Ectodermal cell (in vitro differentiated cells): ENCODE data around the gene ADPGK.

Experiments used
- H3K27ac ChIP-seq: 2 replicates; pipeline ENCODE4 v1.7.0; 2013; ENCODE audit warnings: mild to moderate bottlenecking, low read depth, low read length; ENCODE audit not compliant: insufficient read depth, poor library complexity, severe bottlenecking
- H3K27me3 ChIP-seq: 2 replicates; pipeline ENCODE4 v1.7.0; 2013; ENCODE audit warnings: mild to moderate bottlenecking, low read length; ENCODE audit not compliant: insufficient read depth, control insufficient read depth, poor library complexity, severe bottlenecking
- H3K36me3 ChIP-seq: one replicate; pipeline ENCODE4 v1.7.0; 2013; ENCODE audit warnings: low read length; ENCODE audit not compliant: control insufficient read depth, insufficient read depth
- H3K4me1 ChIP-seq: one replicate; pipeline ENCODE4 v1.7.0; 2013; ENCODE audit warnings: low read length; ENCODE audit not compliant: control insufficient read depth, insufficient read depth
- H3K4me3 ChIP-seq: 2 replicates; pipeline ENCODE4 v1.7.0; 2013; ENCODE audit warnings: low read depth, low read length, control low read depth; ENCODE audit not compliant: insufficient read depth
- H3K9me3 ChIP-seq: 2 replicates; pipeline ENCODE4 v1.7.0; 2013; ENCODE audit warnings: mild to moderate bottlenecking, low read length, moderate library complexity; ENCODE audit not compliant: control insufficient read depth
- WGBS, 2 experiments: methylation state at CpG; one replicate each; pipeline ENCODE4 v1.1.7; 2013; ENCODE audit warnings: missing lambda C conversion rate in 2 of 2; 5-methylcytosine and 5-hydroxymethylcytosine counted together

ADPGK gene

DNA sequence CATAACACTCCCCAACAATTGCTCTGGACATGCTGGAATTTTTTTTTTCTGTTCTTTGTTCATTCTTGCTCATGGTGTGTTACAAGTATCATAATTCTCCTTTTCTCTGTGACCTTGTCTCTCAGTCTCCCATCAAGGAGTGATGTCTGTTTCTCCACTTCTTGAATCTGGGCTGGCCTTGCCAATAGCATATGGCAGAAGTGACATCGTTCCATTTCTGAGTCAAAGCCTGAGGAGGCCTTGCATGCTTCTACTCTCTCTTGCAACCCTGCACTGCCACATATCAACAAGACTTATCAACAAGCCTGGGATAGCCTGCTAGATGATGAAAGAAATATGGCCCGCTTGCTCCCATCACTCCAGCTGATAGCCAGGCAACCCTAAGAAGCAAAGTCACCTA lies 8.9 kb upstream of the ADPGK start:
- no peak overlapping the region for H3K27ac ChIP-seq
- 93 to 97% methylated on average over 2 of the region's 2 CpGs for WGBS, 2 experiments
- no peaks in the 10 kb centered on the region for H3K4me1 ChIP-seq
- H3K27me3 ChIP-seq: peaks cover 15% of the 10 kb centered on the region
- H3K9me3 ChIP-seq: no peaks in the 10 kb centered on the region
- no peak overlapping the region for H3K4me3 ChIP-seq
- no peaks in the 10 kb centered on the region for H3K36me3 ChIP-seq

DNA sequence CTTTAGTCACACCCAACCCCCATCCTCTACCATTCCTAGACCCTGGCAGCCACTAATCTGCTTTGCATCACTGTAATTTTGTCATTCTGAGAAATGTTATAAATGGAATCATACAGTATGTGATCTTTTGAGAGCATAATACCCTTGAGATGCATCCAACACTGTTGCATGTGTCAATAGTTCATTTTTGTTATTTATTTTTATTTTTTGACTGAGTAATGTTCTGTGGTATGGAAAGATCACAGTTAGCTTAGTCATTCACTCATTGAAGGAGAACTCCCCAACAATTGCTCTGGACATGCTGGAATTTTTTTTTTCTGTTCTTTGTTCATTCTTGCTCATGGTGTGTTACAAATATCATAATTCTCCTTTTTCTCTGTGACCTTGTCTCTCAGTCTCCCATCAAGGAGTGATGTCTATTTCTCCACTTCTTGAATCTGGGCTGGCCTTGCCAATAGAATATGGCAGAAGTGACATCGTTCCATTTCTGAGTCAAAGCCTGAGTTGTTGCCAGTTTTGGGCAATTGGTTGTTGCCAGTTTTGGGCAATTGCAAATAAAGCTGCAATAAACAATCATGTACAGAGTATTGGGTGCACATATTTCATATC lies 6.8 kb upstream of the ADPGK start:
- Histone ChIP-seq H3K27ac (no peak overlapping the region), H3K27me3 (no peaks in the 10 kb centered on the region), H3K9me3 (no peaks in the 10 kb centered on the region), H3K36me3 (no peaks in the 10 kb centered on the region), H3K4me1 (no peaks in the 10 kb centered on the region), H3K4me3 (no peak overlapping the region)
- WGBS, 2 experiments: 93 to 98% methylated on average over 1 of the region's 1 CpG

GRCh38 chr15:72787526-72787925 lies 4.0 kb upstream of the ADPGK start:
- no peaks in the 10 kb centered on the region for H3K27me3 ChIP-seq
- no peaks in the 10 kb centered on the region for H3K9me3 ChIP-seq
- no peaks in the 10 kb centered on the region for H3K36me3 ChIP-seq
- H3K27ac ChIP-seq: no peak overlapping the region
- peaks cover under 1% of the 10 kb centered on the region for H3K4me1 ChIP-seq
- H3K4me3 ChIP-seq: no peak overlapping the region
- WGBS, 2 experiments: 100% methylated on average over 1 of the region's 1 CpG; no CpG with 5 or more reads in 1 of the 2 experiments

GRCh38 chr15:72786676-72787345 lies 3.3 kb upstream of the ADPGK start:
- Histone ChIP-seq H3K27ac (no peak overlapping the region), H3K9me3 (no peaks in the 10 kb centered on the region), H3K4me3 (no peak overlapping the region), H3K4me1 (peaks cover 4% of the 10 kb centered on the region), H3K27me3 (no peaks in the 10 kb centered on the region), H3K36me3 (no peaks in the 10 kb centered on the region)
- WGBS, 2 experiments: 91 to 92% methylated on average over 8 of the region's 8 CpGs

GRCh38 chr15:72786242-72786641 lies 2.7 kb upstream of the ADPGK start:
- WGBS, 2 experiments: 91 to 94% methylated on average over 4 of the region's 4 CpGs
- Histone ChIP-seq H3K4me1 (peaks cover 4% of the 10 kb centered on the region), H3K27me3 (no peaks in the 10 kb centered on the region), H3K4me3 (no peak overlapping the region), H3K27ac (no peak overlapping the region), H3K9me3 (no peaks in the 10 kb centered on the region), H3K36me3 (no peaks in the 10 kb centered on the region)

DNA sequence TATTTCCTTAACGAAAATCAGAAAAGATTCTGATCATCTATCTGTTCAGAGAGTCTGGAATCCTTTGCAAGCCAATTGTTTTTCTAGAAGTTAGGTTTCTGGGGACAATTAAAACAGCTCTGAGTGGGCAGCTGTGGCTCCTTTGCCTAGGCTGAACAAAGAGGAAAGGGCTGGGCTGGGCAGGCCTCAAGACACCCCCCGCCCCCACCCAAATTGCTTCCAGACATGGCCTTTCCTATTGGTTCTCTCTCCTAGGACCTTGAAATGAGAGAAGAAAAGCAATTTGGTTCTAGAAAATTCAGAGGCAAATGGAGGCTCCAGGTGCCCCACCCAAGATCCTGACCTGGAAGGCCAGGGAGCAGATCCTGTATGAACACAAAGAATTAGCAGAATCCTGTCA lies 2.3 kb upstream of the ADPGK start:
- H3K4me1 ChIP-seq: peaks cover 4% of the 10 kb centered on the region
- H3K9me3 ChIP-seq: no peaks in the 10 kb centered on the region
- H3K27ac ChIP-seq: no peak overlapping the region
- no peak overlapping the region for H3K4me3 ChIP-seq
- no peaks in the 10 kb centered on the region for H3K27me3 ChIP-seq
- no peaks in the 10 kb centered on the region for H3K36me3 ChIP-seq
- WGBS, 2 experiments: 87 to 98% methylated on average over 2 of the region's 2 CpGs

GRCh38 chr15:72785432-72785831 lies 1.9 kb upstream of the ADPGK start:
- H3K9me3 ChIP-seq: no peaks in the 10 kb centered on the region
- no peaks in the 10 kb centered on the region for H3K27me3 ChIP-seq
- H3K36me3 ChIP-seq: no peaks in the 10 kb centered on the region
- 67 to 71% methylated on average over 4 of the region's 4 CpGs for WGBS, 2 experiments
- H3K4me1 ChIP-seq: peaks cover 4% of the 10 kb centered on the region
- H3K4me3 ChIP-seq: no peak overlapping the region
- no peak overlapping the region for H3K27ac ChIP-seq

DNA sequence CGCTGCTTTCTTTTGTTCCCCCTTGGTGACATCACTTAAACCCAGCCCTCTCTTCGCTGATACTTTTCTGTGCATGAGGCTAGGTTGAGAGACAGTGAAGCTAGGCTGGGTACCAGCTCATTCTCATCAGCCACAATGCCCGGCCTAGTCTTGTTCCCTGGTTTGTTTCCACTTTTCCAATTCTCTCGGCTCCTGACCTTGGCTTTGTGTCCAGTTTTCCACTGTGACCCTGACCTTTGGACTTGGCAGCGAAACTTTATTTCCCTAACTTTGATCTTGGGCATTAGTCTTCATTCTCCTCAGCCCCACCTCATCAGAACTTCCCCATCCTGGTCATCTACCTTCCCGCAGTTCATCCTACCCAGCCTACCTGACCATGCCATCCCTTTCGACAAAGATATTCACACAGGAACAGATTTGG lies 908 bp upstream of the ADPGK start:
- Histone ChIP-seq H3K27ac (peak overlapping the region; percentile 82), H3K27me3 (no peaks in the 10 kb centered on the region), H3K4me1 (peaks cover 4% of the 10 kb centered on the region), H3K36me3 (no peaks in the 10 kb centered on the region), H3K4me3 (peak overlapping the region; percentile 55), H3K9me3 (no peaks in the 10 kb centered on the region)
- WGBS, 2 experiments: 71 to 75% methylated on average over 7 of the region's 7 CpGs

DNA sequence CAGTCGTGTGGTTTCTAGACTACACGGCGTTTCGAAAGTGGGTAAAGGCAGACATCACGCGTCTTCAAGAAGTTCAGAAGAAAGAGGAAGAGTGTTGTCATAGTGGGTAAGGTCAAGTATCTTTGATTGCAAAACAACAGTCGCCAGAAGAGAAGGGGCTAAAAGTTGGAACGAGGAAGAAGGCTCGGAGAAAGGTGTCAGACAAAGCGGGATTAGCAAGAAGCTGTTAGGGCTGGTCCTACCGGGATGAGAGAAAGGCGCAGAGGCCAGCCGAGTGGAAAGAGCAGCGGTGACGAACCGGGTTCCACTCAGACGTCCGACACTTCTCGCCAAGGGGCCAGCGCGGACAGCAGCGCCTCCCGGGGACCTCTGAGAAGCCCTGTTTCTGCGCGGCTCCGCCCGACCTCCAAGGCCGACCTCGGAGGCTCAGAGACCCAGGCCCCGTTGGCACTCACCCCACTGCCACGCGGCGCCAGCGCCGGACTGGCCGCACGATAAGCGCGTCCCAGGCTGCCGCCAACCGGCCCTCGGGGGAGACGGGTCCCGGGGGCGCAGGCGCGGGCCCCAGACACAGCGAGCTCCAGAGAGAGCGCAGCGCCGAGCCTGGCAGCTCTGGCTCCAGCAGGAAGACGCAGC lies 436 bp downstream of the ADPGK start:
- no peaks in the 10 kb centered on the region for H3K27me3 ChIP-seq
- no peaks in the 10 kb centered on the region for H3K9me3 ChIP-seq
- no peaks in the 10 kb centered on the region for H3K36me3 ChIP-seq
- H3K27ac ChIP-seq: peak overlapping the region; percentile 74
- H3K4me1 ChIP-seq: peaks cover 4% of the 10 kb centered on the region
- 1% methylated on average over 52 of the region's 52 CpGs for WGBS, 2 experiments
- peak overlapping the region; percentile 55 for H3K4me3 ChIP-seq

DNA sequence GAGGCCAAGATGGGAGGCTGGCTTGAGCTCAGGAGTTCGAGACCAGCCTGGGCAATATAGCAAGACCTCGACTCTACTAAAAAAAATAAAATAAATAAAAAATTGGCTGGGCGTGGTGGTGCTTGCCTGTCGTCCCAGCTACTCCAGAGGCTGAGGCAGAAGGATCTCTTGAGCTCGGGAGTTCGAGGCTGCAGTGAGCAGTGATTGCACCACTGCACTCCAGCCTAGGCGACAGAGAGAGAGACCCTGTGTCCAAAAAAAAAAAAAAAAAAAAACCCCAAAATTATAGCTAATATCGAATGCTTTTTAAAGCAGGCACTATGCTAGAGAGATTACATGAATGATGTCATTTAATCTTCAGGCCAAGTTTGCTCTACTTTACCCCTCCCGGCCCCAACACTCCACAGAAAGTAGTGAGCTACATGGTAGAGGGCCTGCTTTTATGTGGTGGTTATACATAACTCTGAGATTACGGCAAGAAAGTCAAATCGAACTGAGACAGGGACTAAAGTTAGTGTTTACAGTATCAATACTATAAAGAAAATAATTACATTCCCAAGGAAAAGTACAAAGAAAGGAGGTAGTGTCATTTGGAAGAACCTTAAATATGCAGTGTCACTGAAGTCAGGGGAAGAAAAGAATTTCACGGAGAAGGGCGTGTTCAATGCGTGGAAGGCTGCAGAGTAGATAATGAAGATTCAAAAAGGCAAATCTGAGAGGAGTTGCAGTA lies 1.1 kb downstream of the ADPGK start:
- WGBS, 2 experiments: 67 to 69% methylated on average over 11 to 12 of the region's 14 CpGs

More for the DNA sequence above, 1.1 kb downstream of the ADPGK start:
- no peaks in the 10 kb centered on the region for H3K9me3 ChIP-seq
- no peak overlapping the region for H3K27ac ChIP-seq
- H3K27me3 ChIP-seq: no peaks in the 10 kb centered on the region
- H3K4me3 ChIP-seq: peak overlapping the region; percentile 55
- H3K36me3 ChIP-seq: no peaks in the 10 kb centered on the region
- H3K4me1 ChIP-seq: peaks cover 4% of the 10 kb centered on the region
